Ovary (tissue), 9 donors: Measurements from ENCODE around the gene ULBP1. TPM values are rescaled to one million over a fixed set of nuclear protein-coding genes. Genes with fewer than 3 reads are reported as not detected.
"Not testable (repeated sequence)": the region's sequence is repeated elsewhere in the genome, so short reads cannot be mapped to it uniquely, and the experiment has no call there.

Source experiments
- DNase-seq, 5 donors: peaks; one replicate each; pipeline ENCODE4 v3.0.0-alpha.2; 2019 to 2020
- H3K27ac ChIP-seq, 2 donors: fragments of 200-600 bp; one replicate each; pipeline versions ENCODE4 v1.5.1 to v1.8.0; 2019 to 2022
- H3K27me3 ChIP-seq: fragments of 200-600 bp; one replicate; pipeline ENCODE4 v1.8.0; 2022
- H3K36me3 ChIP-seq: fragments of 200-600 bp; sonication (generic); one replicate; pipeline ENCODE4 v1.5.1; 2019
- H3K4me1 ChIP-seq: one replicate; pipeline ENCODE4 v1.8.1; 2013; ENCODE audit warnings: mild to moderate bottlenecking, moderate library complexity; ENCODE audit not compliant: insufficient read depth
- H3K4me3 ChIP-seq: fragments of 200-600 bp; sonication (generic); one replicate; pipeline ENCODE4 v1.5.1; 2017
- H3K9me3 ChIP-seq, 2 donors: fragments of 200-600 bp in 1 of 2; sonication (generic) in 1 of 2; one replicate each; pipeline versions ENCODE4 v1.5.1 to v1.8.1; 2013 to 2019; ENCODE audit warnings: mild to moderate bottlenecking in 1 of 2, moderate library complexity in 1 of 2
- CTCF ChIP-seq, 3 donors: fragments of 450-650 bp in 2 of 3; fragments of 200-600 bp in 1 of 3; IDR thresholded peaks; one replicate each; pipeline versions ENCODE4 v1.5.1 to v1.8.0; 2016 to 2022; ENCODE audit warnings: antibody characterized with exemption in 3 of 3, mild to moderate bottlenecking in 1 of 3
- EP300 ChIP-seq: sonication (generic); formaldehyde crosslinking; IDR thresholded peaks from one replicate; pipeline ENCODE4 v1.6.1; 2017; ENCODE audit warnings: antibody characterized with exemption
- POLR2A ChIP-seq: fragments of 450-650 bp; IDR thresholded peaks from one replicate; pipeline ENCODE4 v1.6.1; 2017; ENCODE audit warnings: antibody characterized with exemption, mild to moderate bottlenecking, moderate library complexity
- WGBS, 3 donors: extraction: QIAGEN DNeasy Blood & Tissue Kit in 1 of 3; methylation state at CpG; one replicate each; pipeline versions ENCODE4 v1.1.5 to v1.1.7; 2013 to 2017; 5-methylcytosine and 5-hydroxymethylcytosine counted together
- intact Hi-C, 4 donors: fragments of 100-400 bp; cut with DNase I; formaldehyde crosslinking; loops; one replicate each; pipeline versions ENCODE4 v1.11.0 to v1.15.1; 2022 to 2023
- polyA plus RNA-seq, 2 donors: library from polyadenylated mRNA; stranded (reverse); fragments of 200-250 nt in 1 of 2; fragments of 350-450 nt in 1 of 2; fragmentation: Illumina TruSeq in 1 of 2; extraction: RNeasy Lipid Tissue Mini Kit (QIAGEN cat#74804) in 1 of 2; gene quantifications; one replicate each; pipeline ENCODE4 v1.2.3, GENCODE V29; 2013 to 2014
- total RNA-seq, 7 donors: library from RNA; depleted of rRNA in 2 of 7; stranded (reverse); fragments of >200 nt in 2 of 7; fragmentation: NEBNext Ultra II Directional in 3 of 7; extraction: Animal tissue kit (Norgen Biotek cat#: 25700) in 3 of 7; gene quantifications; one replicate each; pipeline versions ENCODE4 v1.1.0 to v1.2.4, GENCODE V29; 2016 to 2023
- donor health status: DM: no; HTN: no; CAD: no; lungs with moderate emphysema.
- donor health status: DM: no; HTN: no; CAD: no.
- donor health status: Bipolar disorder and iron deficiency.
- donor health status: DM: yes; HTN: yes; CAD: no.
- donor health status: DM: no; HTN: no; CAD: no.
- donor health status: DM: yes; HTN: yes; CAD: no.

Gene ULBP1
- total and polyA plus RNA-seq, 9 donors: 0.02 to 7.7 (median 0.09) TPM; not detected in 3

GRCh38 chr6:149964308-149965193 is 808 bp downstream of the ULBP1 start:
- Histone ChIP-seq H3K27me3 (no peaks in the 10 kb centered on the region), H3K4me1 (peaks cover 11% of the 10 kb centered on the region), H3K36me3 (no peaks in the 10 kb centered on the region), H3K9me3 (no peaks in the 10 kb centered on the region), H3K4me3 (peak overlapping the region; percentile 29), H3K27ac (no peak overlapping the region)
- intact Hi-C loops: no loop called here
- WGBS, 3 donors: 1 to 2% (median 1%) methylated on average over 74 to 103 of the region's 103 CpGs
- DNase-seq: no peak
- TF ChIP-seq POLR2A: no peak
- TF ChIP-seq CTCF (IDR thresholded peaks at IDR 0.05): no peak
- no peak for TF ChIP-seq EP300

- peak in 1 of 5 donors; percentile 29 for DNase-seq
- Histone ChIP-seq H3K36me3 (no peaks in the 10 kb centered on the region), H3K27me3 (no peaks in the 10 kb centered on the region), H3K4me1 (peaks cover 11% of the 10 kb centered on the region), H3K4me3 (peak overlapping the region; percentile 29), H3K9me3 (no peaks in the 10 kb centered on the region), H3K27ac (no peak overlapping the region)
- intact Hi-C loops: no loop called here
- WGBS, 3 donors: 11 to 16% (median 11%) methylated on average over 32 to 38 of the region's 38 CpGs
- TF ChIP-seq EP300: no peak
- no peak for TF ChIP-seq POLR2A
- no peak for TF ChIP-seq CTCF (IDR thresholded peaks at IDR 0.05)
Measured at GRCh38 chr6:149965194-149966020, 1.7 kb downstream of the ULBP1 start.

GRCh38 chr6:149966319-149966718 is 2.6 kb downstream of the ULBP1 start:
- H3K9me3 ChIP-seq, H3K27ac ChIP-seq, H3K4me3 ChIP-seq, H3K27me3 ChIP-seq, intact Hi-C loops, H3K36me3 ChIP-seq, DNase-seq: not testable (repeated sequence)
- peaks cover 11% of the 10 kb centered on the region for H3K4me1 ChIP-seq
- 93 to 100% (median 93%) methylated on average over 2 of the region's 2 CpGs for WGBS, 3 donors

GRCh38 chr6:149967591-149967990 is 3.8 kb downstream of the ULBP1 start:
- no peak for DNase-seq
- no peaks in the 10 kb centered on the region for H3K9me3 ChIP-seq
- no peaks in the 10 kb centered on the region for H3K27me3 ChIP-seq
- no peaks in the 10 kb centered on the region for H3K36me3 ChIP-seq
- TF ChIP-seq POLR2A (no peak), CTCF (IDR thresholded peaks at IDR 0.05) (no peak), EP300 (no peak)
- 80 to 95% (median 80%) methylated on average over 4 of the region's 4 CpGs for WGBS, 3 donors
- intact Hi-C loops: no loop called here
- peaks cover 11% of the 10 kb centered on the region for H3K4me1 ChIP-seq
- H3K4me3 ChIP-seq: no peak overlapping the region
- no peak overlapping the region for H3K27ac ChIP-seq

GRCh38 chr6:149967999-149968398 is 4.3 kb downstream of the ULBP1 start:
- H3K4me3 ChIP-seq, intact Hi-C loops, H3K9me3 ChIP-seq, H3K27ac ChIP-seq, DNase-seq, H3K27me3 ChIP-seq, H3K36me3 ChIP-seq: not testable (repeated sequence)
- WGBS, 3 donors: 37 to 54% (median 51%) methylated on average over 2 of the region's 2 CpGs
- H3K4me1 ChIP-seq: peaks cover 11% of the 10 kb centered on the region

- H3K27me3 ChIP-seq: not testable (repeated sequence)
Measured at GRCh38 chr6:149968909-149969308, 5.2 kb downstream of the ULBP1 start.

More at GRCh38 chr6:149968909-149969308, 5.2 kb downstream of the ULBP1 start:
- H3K4me1 ChIP-seq, H3K9me3 ChIP-seq, H3K36me3 ChIP-seq, H3K27ac ChIP-seq, intact Hi-C loops, DNase-seq, H3K4me3 ChIP-seq: not testable (repeated sequence)
- 82 to 84% (median 83%) methylated on average over 2 of the region's 2 CpGs for WGBS, 3 donors
